ENCODE data around the gene FAM110A.
"Not testable (repeated sequence)": the region's sequence is repeated elsewhere in the genome, so short reads cannot be mapped to it uniquely, and the experiment has no call there.

GRCh38 chr20:798746-799145 lies 34.8 kb upstream of the FAM110A start:
- not testable (repeated sequence) for TF ChIP-seq CTCF, EP300, POLR2A, POLR2AphosphoS5 (IDR thresholded peaks at IDR 0.05)

Measured in gastroesophageal sphincter (tissue), 3 donors.